Activated CD8-positive, alpha-beta memory T cell treated with anti-CD3 and anti-CD28 coated beads for 36 hours (primary cell): ENCODE measurements around the gene SCUBE1. TPM values are rescaled to one million over a fixed set of nuclear protein-coding genes. Genes with fewer than 3 reads are reported as not detected.

ENCODE experiments used
- CTCF ChIA-PET: fragments of 350-600 bp; sonication (Branson Sonifier 250); formaldehyde crosslinking; loops from one replicate; lab custom pipeline; 2021; ENCODE audit warnings: antibody characterized with exemption; lab: Charles Lee
- POLR2A ChIA-PET: fragments of 350-600 bp; sonication (Branson Sonifier 250); formaldehyde crosslinking; loops from one replicate; lab custom pipeline; 2021; ENCODE audit warnings: antibody characterized with exemption; lab: Charles Lee
- total RNA-seq, 2 experiments: library from RNA; stranded (reverse); gene quantifications; one replicate each; pipeline ENCODE4 v1.2.3, GENCODE V29; 2021

The SCUBE1 gene
- total RNA-seq, 2 experiments from 2014 or later, result 0.08 to 0.31 TPM

DNA sequence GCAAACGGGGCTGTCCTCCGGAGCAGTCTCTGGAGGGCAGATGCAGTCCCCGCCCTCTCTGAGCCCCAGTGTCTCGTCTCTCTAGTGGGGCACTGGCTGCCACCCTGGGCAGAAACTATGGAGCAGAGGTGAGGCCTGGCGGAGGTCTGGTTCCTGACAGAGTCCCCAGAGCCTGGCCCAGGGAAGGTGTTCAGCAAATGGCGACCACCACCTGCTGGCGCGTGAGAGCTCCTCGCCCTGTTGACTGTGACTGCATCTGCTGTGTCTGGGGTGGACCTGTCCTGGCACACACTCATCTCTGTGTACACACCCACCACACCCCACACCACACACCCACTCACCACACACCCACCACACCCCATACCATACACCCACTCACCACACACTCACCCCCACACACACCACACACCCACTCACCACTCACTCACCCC is 137.9 kb downstream of the SCUBE1 start:
- ChIA-PET CTCF (no interaction called here), POLR2A (no interaction called here)

DNA sequence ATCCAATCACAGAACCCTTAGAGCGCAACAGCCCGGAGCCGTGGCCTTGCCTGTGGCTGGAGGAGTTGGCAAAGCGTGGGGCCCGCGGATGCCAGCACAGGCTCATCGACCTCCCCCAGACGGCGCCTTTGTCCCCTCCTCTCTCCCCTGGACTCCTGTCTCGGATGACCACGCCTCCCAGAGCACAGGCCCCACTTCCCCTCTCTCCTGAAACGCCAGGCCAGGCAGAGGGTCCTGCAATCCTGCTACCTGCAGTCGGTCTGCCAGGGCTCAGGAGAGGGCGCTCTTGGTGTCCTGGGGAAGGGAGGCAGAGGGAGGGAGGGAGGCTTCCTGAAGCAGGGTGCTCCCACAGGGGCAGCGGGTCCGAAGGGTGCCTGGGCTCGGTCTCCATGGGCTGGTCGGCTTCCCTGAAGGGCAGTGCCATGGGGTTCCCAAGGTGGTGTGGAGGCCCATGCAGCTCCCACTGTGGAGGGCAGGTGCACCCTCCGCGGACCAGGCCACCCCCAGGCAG is 139.6 kb downstream of the SCUBE1 start:
- ChIA-PET CTCF (no interaction called here), POLR2A (interaction anchor here (0.6 kb wide), 1 partner anchor 182 kb away, joined by 3 read pairs; no protein-coding TSS in a partner anchor)

GRCh38 chr22:43202756-43203410 is 140.3 kb downstream of the SCUBE1 start:
- CTCF ChIA-PET, result no interaction called here
- POLR2A ChIA-PET, result interaction anchor here (0.6 kb wide), 1 partner anchor 183 kb away, joined by 3 read pairs; no protein-coding TSS in a partner anchor

DNA sequence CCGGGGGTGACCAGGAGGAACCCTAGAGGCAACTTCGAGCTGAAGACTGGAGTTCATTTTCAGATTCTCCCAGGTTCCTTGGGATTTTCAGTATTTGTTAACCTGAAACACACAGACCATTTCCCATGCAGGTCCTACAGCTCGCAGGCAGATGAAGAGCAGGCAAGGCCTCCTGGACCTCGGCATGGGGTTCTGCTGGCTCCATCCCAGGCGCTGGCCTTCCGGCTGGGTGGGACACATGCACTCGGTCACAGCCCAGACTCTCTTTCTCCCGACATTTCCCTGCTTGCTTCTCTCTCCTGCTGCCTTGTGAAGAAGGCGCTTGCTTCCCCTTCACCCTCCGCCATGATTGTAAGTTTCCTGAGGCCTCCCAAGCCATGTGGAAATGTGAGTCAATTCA is 140.8 kb downstream of the SCUBE1 start:
- CTCF ChIA-PET, result interaction anchor here (0.6 kb wide), 1 partner anchor 1897 kb away, joined by 4 read pairs; no protein-coding TSS in a partner anchor
- POLR2A ChIA-PET, result no interaction called here

DNA sequence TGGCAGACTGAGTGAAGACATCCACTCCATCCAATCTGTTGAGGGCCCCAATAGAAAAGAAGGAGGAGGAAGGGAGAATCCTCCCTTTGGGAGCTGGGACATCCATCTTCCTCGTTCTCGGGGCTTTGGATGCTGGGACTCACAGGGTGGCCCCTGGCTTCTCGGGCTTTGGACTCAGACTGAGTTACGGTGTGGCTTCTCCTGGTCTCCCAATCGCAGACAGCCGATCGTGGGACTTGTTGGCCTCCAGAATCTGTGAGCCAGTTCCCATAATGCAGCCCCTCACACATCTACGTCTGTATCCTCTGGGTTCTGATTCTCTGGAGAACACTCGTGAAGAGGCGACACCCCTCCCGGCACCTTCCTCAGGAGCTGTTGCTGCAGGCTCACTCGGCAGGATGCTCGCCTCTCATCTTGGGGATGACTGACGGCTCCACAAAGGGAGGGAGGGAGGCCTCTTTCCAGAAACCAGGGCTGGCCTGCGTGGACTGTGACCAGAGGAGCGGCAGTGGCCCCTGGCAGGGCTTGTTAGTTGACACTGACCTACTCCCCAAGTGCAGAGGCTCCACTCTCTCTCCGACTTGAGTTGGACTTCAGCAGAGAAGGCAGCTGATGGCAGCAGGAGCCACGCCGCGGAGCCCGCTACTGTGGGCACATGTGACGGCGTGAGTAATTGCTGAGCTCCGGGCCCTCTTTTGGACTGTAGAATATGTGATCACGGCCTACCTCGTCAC is 141.5 kb downstream of the SCUBE1 start:
- ChIA-PET POLR2A (no interaction called here), CTCF (interaction anchor here (0.6 kb wide), 1 partner anchor 1897 kb away, joined by 4 read pairs; no protein-coding TSS in a partner anchor)

DNA sequence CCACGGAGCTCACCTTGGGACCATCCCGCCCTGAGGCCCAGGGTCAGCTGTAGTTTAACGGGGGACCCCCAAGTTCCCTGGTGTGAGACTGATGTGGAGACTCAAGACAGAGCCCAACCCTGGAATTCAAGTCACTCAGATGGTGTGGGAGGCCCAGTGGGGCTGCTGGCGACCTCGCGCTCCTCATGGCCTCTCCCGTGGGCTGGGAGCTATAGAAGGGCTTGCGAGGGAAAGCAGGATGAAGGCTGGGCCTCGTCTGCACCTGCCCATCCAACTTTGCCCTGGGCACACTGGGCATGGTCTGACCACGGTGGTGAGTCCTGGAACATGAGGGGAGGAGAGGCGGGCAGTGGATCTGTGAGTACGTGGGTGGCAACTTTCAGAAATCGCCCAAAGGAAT is 142.6 kb downstream of the SCUBE1 start:
- ChIA-PET CTCF (no interaction called here), POLR2A (no interaction called here)

DNA sequence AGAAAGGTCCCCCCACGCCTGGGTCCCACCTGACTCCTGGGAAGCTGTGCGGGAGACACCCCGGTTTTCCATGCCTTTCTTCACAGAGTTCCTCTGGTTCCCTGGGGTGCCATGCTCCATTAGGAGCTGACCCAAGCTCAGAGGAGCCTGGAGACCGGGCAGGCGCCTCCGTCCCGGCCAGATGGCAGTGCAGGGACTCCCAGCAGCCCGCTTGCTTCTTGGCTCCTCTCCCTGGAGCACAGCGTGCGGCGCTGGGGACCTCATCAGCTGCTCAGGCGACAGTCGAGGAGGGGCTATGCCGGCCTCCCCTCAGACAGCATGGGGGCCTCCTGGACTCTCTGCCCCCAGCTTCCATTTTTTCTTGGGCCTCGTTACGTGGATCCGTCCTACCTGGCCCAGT is 143.1 kb downstream of the SCUBE1 start:
- ChIA-PET CTCF (no interaction called here), POLR2A (no interaction called here)

- POLR2A ChIA-PET, result no interaction called here
- CTCF ChIA-PET, result no interaction called here
Measured at GRCh38 chr22:43199541-43199940, 143.6 kb downstream of the SCUBE1 start.

- CTCF ChIA-PET, result no interaction called here
Measured at GRCh38 chr22:43198936-43199335, 144.2 kb downstream of the SCUBE1 start.

GRCh38 chr22:43198126-43198525 is 145.0 kb downstream of the SCUBE1 start:
- CTCF ChIA-PET, result no interaction called here
- POLR2A ChIA-PET, result no interaction called here

More at GRCh38 chr22:43198936-43199335, 144.2 kb downstream of the SCUBE1 start:
- POLR2A ChIA-PET, result no interaction called here

GRCh38 chr22:43197271-43197941 is 145.8 kb downstream of the SCUBE1 start:
- ChIA-PET CTCF (interaction anchor here (1.3 kb wide), 1 partner anchor 10 kb away, joined by 4 read pairs; no protein-coding TSS in a partner anchor), POLR2A (no interaction called here)

GRCh38 chr22:43191831-43192230 is 151.3 kb downstream of the SCUBE1 start:
- POLR2A ChIA-PET, result no interaction called here

GRCh38 chr22:43188829-43189545 is 154.2 kb downstream of the SCUBE1 start:
- POLR2A ChIA-PET, result no interaction called here

More at GRCh38 chr22:43191831-43192230, 151.3 kb downstream of the SCUBE1 start:
- CTCF ChIA-PET, result interaction anchor here (0.6 kb wide), 1 partner anchor 66 kb away, joined by 4 read pairs; no protein-coding TSS in a partner anchor

GRCh38 chr22:43187171-43188099 is 155.7 kb downstream of the SCUBE1 start:
- ChIA-PET CTCF (interaction anchor here (1.0 kb wide), 1 partner anchor 10 kb away, joined by 4 read pairs; no protein-coding TSS in a partner anchor), POLR2A (interaction anchor here (0.6 to 1.6 kb wide), 7 partner anchors 13 to 1531 kb away, joined by 3 to 5 read pairs (median 4); partner anchors contain the start of genes MCAT, POLDIP3 and TSPO)

More at GRCh38 chr22:43188829-43189545, 154.2 kb downstream of the SCUBE1 start:
- CTCF ChIA-PET, result no interaction called here

GRCh38 chr22:43186272-43187170 is 156.7 kb downstream of the SCUBE1 start, which contains the start of gene TTLL12:
TTLL12 (minus strand) TSS chr22:43187134; CDS start chr22:43187069, 65 bp downstream.
- ChIA-PET POLR2A (interaction anchor here (0.6 to 1.6 kb wide), 6 partner anchors 12 to 756 kb away, joined by 3 to 5 read pairs (median 4); partner anchors contain the start of genes MCAT, POLDIP3 and TSPO), CTCF (no interaction called here)

DNA sequence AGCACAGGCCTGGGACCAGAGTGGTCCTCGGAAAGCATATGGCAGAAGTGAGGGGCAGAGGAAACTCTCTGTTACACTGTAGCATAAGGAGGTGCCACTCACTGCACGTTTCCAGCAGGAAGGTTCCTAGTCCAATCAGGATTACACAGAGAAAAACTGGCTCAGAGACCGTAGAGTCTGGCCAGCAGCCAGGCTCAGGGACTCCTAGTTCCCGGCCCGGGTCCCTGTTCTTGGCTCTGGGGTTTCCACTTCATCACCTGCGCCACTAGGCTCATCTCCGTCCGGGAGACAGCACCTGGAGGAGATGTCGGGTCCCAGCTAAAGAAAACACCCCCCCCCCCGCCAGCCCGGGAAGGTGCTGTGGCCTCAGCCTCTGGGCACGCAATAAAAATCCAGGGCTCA is 157.3 kb downstream of the SCUBE1 start:
- ChIA-PET CTCF (no interaction called here), POLR2A (interaction anchor here (1.3 kb wide), 1 partner anchor 572 kb away, joined by 4 read pairs; the partner anchor contains the start of gene POLDIP3)
